H9 (cell line): ENCODE data around the gene NAMPT. TPM values are rescaled to one million over a fixed set of nuclear protein-coding genes. Genes with fewer than 3 reads are reported as not detected.

ENCODE experiments used
- DNase-seq: peaks from one replicate; pipeline ENCODE4 v3.0.0-alpha.2; 2017
- H2AFZ ChIP-seq: one replicate; pipeline ENCODE4 v1.6.1; 2013; ENCODE audit warnings: mild to moderate bottlenecking, low read length, control low read depth, moderate library complexity
- H2AK5ac ChIP-seq: 2 replicates; pipeline ENCODE4 v1.6.1; 2013; ENCODE audit warnings: low read length, control low read depth, mixed read lengths; ENCODE audit not compliant: insufficient read length
- H2BK120ac ChIP-seq: one replicate; pipeline ENCODE4 v1.6.1; 2013; ENCODE audit warnings: low read depth, mild to moderate bottlenecking, low read length, control low read depth, inconsistent platforms; ENCODE audit not compliant: poor library complexity, severe bottlenecking
- H2BK12ac ChIP-seq: 2 replicates; pipeline ENCODE4 v1.6.1; 2013; ENCODE audit warnings: low read length, control low read depth, mixed read lengths, low read depth; ENCODE audit not compliant: insufficient read length
- H2BK15ac ChIP-seq: 2 replicates; pipeline ENCODE4 v1.6.1; 2013; ENCODE audit warnings: low read depth, low read length, control low read depth
- H2BK20ac ChIP-seq: one replicate; pipeline ENCODE4 v1.6.1; 2013; ENCODE audit warnings: low read depth, mild to moderate bottlenecking, low read length, control low read depth, inconsistent platforms; ENCODE audit not compliant: poor library complexity, severe bottlenecking
- H2BK5ac ChIP-seq: 2 replicates; pipeline ENCODE4 v1.6.1; 2013; ENCODE audit warnings: low read length, control low read depth, mixed read lengths; ENCODE audit not compliant: insufficient read length
- H3K14ac ChIP-seq: 2 replicates; pipeline ENCODE4 v1.6.1; 2013; ENCODE audit warnings: low read length, control low read depth; ENCODE audit not compliant: insufficient read depth
- H3K18ac ChIP-seq: 2 replicates; pipeline ENCODE4 v1.6.1; 2013; ENCODE audit warnings: low read depth, mild to moderate bottlenecking, mixed read lengths, low read length, control low read depth; ENCODE audit not compliant: insufficient read length
- H3K23ac ChIP-seq: 2 replicates; pipeline ENCODE4 v1.6.1; 2013; ENCODE audit warnings: low read length, control low read depth, mixed read lengths, low read depth; ENCODE audit not compliant: insufficient read length
- H3K23me2 ChIP-seq: 2 replicates; pipeline ENCODE4 v1.6.1; 2013; ENCODE audit warnings: low read depth, mild to moderate bottlenecking, mixed read lengths, low read length, control low read depth; ENCODE audit not compliant: insufficient read length, poor library complexity, severe bottlenecking
- H3K27ac ChIP-seq: 2 replicates; pipeline ENCODE4 v1.5.1; 2013; ENCODE audit warnings: low read length, control low read depth, mixed read lengths, low read depth; ENCODE audit not compliant: insufficient read length
- H3K27me3 ChIP-seq: 2 replicates; pipeline ENCODE4 v1.6.1; 2013; ENCODE audit warnings: low read length, control low read depth, inconsistent platforms; ENCODE audit not compliant: insufficient read depth
- H3K4ac ChIP-seq: 2 replicates; pipeline ENCODE4 v1.6.1; 2013; ENCODE audit warnings: low read depth, mild to moderate bottlenecking, control low read depth, inconsistent platforms, low read length, moderate library complexity
- H3K4me1 ChIP-seq: 2 replicates; pipeline ENCODE4 v1.6.1; 2013; ENCODE audit warnings: low read length, control low read depth, inconsistent platforms; ENCODE audit not compliant: insufficient read depth
- H3K4me2 ChIP-seq: 2 replicates; pipeline ENCODE4 v1.6.1; 2013; ENCODE audit warnings: low read length, control low read depth, mixed read lengths; ENCODE audit not compliant: insufficient read length, insufficient read depth
- H3K56ac ChIP-seq: 2 replicates; pipeline ENCODE4 v1.6.1; 2013; ENCODE audit warnings: low read depth, mild to moderate bottlenecking, mixed read lengths, low read length, control low read depth; ENCODE audit not compliant: insufficient read length
- H3K79me1 ChIP-seq: 2 replicates; pipeline ENCODE4 v1.6.1; 2013; ENCODE audit warnings: low read depth, mild to moderate bottlenecking, moderate library complexity, low read length, control low read depth, inconsistent platforms; ENCODE audit not compliant: insufficient read depth, poor library complexity, severe bottlenecking
- H3K79me2 ChIP-seq: 2 replicates; pipeline ENCODE4 v1.6.1; 2013; ENCODE audit warnings: low read length, control low read depth, inconsistent platforms; ENCODE audit not compliant: insufficient read depth
- H3K9ac ChIP-seq: 2 replicates; pipeline ENCODE4 v1.6.1; 2013; ENCODE audit warnings: low read length, control low read depth, mixed read lengths; ENCODE audit not compliant: insufficient read length; ENCODE audit errors: extremely low read depth
- H3K9me3 ChIP-seq: one replicate; pipeline ENCODE4 v1.6.1; 2013; ENCODE audit warnings: low read depth, low read length, inconsistent platforms; ENCODE audit not compliant: control insufficient read depth
- H3T11ph ChIP-seq: one replicate; pipeline ENCODE4 v1.6.1; 2013; ENCODE audit warnings: mild to moderate bottlenecking, low read length, control low read depth, inconsistent platforms
- H4K20me1 ChIP-seq: one replicate; pipeline ENCODE4 v1.6.1; 2013; ENCODE audit not compliant: control insufficient read depth, insufficient read length, insufficient read depth
- H4K5ac ChIP-seq: 2 replicates; pipeline ENCODE4 v1.6.1; 2013; ENCODE audit warnings: low read depth, mild to moderate bottlenecking, mixed read lengths, low read length, control low read depth; ENCODE audit not compliant: insufficient read length
- H4K8ac ChIP-seq: replicated peaks from 2 replicates; pipeline ENCODE4 v1.6.1; 2013; ENCODE audit warnings: low read length, control low read depth, mixed read lengths, low read depth; ENCODE audit not compliant: insufficient read length
- H4K91ac ChIP-seq: 2 replicates; pipeline ENCODE4 v1.6.1; 2013; ENCODE audit warnings: low read depth, mild to moderate bottlenecking, moderate library complexity, mixed read lengths, low read length, control low read depth; ENCODE audit not compliant: insufficient read length
- H3K27ac Mint-ChIP-seq, 3 experiments: 2 replicates in 2 of 3; 3 replicates in 1 of 3; pipeline ENCODE4 v1.8.0; 2020 to 2021; ENCODE audit warnings: mixed read lengths in 3 of 3, mild to moderate bottlenecking in 1 of 3, moderate library complexity in 1 of 3
- H3K27me3 Mint-ChIP-seq: 2 replicates; pipeline ENCODE4 v1.8.0; 2021; ENCODE audit warnings: low read depth, mild to moderate bottlenecking, moderate library complexity, mixed read lengths
- H3K36me3 Mint-ChIP-seq, 3 experiments: 2 replicates in 2 of 3; 3 replicates in 1 of 3; pipeline ENCODE4 v1.8.0; 2020 to 2021; ENCODE audit warnings: low read depth in 3 of 3, mixed read lengths in 3 of 3; ENCODE audit not compliant: insufficient read depth in 1 of 3
- H3K4me1 Mint-ChIP-seq, 2 experiments: 2 replicates each; pipeline ENCODE4 v1.8.0; 2020; ENCODE audit warnings: mixed read lengths in 2 of 2
- H3K4me3 Mint-ChIP-seq, 2 experiments: 2 replicates in 1 of 2; 3 replicates in 1 of 2; pipeline ENCODE4 v1.8.0; 2020 to 2021; ENCODE audit warnings: mild to moderate bottlenecking in 2 of 2, mixed read lengths in 2 of 2, moderate library complexity in 1 of 2
- H3K9me3 Mint-ChIP-seq, 2 experiments: 2 replicates in 1 of 2; 3 replicates in 1 of 2; pipeline ENCODE4 v1.8.0; 2020; ENCODE audit warnings: mild to moderate bottlenecking in 2 of 2, mixed read lengths in 2 of 2, moderate library complexity in 1 of 2
- WGBS: extraction: QIAGEN DNeasy Blood & Tissue Kit; methylation state at CpG from one replicate; pipeline ENCODE4 v1.1.7; 2013; ENCODE audit warnings: missing lambda C conversion rate, low lambda C conversion rate, mixed read lengths; ENCODE audit not compliant: insufficient read length; ENCODE audit errors: extremely low coverage; 5-methylcytosine and 5-hydroxymethylcytosine counted together
- total RNA-seq: library from RNA; stranded (reverse); gene quantifications from 2 replicates; pipeline ENCODE4 v1.2.1, GENCODE V29; 2021
- TF ChIP-seq, protein P1 (sequence below): fragments of 200-600 bp; sonication (generic); conservative IDR thresholded peaks from 3 replicates; pipeline ENCODE4 v1.8.0; 2021; ENCODE audit warnings: antibody characterized with exemption, mild to moderate bottlenecking

NAMPT gene
- total RNA-seq, 1 experiment from 2014 or later = 83.5 TPM

DNA sequence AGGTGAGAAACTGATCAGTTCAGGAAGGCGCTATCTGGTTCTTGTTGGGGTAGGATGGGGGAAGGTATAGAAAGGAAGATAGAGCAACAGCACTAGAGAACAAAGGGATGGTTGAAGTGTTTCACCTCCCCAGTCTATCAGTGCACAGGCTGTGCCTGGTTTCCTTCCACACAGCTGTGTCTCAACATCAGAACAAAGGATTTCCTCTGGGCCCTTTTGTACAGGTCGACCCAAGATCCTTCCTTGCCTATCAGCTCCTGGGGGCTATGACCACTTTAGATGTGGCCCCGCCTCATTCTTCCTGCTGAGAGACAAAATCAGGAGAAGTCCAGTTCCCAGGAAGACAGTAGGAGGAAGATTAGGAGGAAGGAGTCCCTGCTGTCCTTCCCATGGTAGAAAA lies 65.6 kb downstream of the NAMPT start:
- no peak overlapping the region for H3K23ac ChIP-seq
- no peak overlapping the region for H2BK15ac ChIP-seq
- DNase-seq = no peak
- H4K8ac ChIP-seq = no peak overlapping the region
- H2AFZ ChIP-seq = no peak overlapping the region
- H2BK12ac ChIP-seq = no peak overlapping the region
- no peak overlapping the region for H4K91ac ChIP-seq
- Mint-ChIP-seq H3K4me3 (no peak overlapping the region), H3K36me3 (no peaks in the 10 kb centered on the region), H3K9me3 (no peaks in the 10 kb centered on the region), H3K27me3 (peaks cover 2% of the 10 kb centered on the region; the same call in 1 of the 2 replicates), H3K27ac (no peak overlapping the region), H3K4me1 (peaks cover 8 to 14% of the 10 kb centered on the region in 2 experiments)
- H3K79me2 ChIP-seq = no peaks in the 10 kb centered on the region
- H2BK20ac ChIP-seq = no peak overlapping the region
- no peak overlapping the region for H3K9ac ChIP-seq
- H3K9me3 ChIP-seq = no peaks in the 10 kb centered on the region
- no peaks in the 10 kb centered on the region for H3K23me2 ChIP-seq
- no peak overlapping the region for H3K4me2 ChIP-seq
- no peak overlapping the region for H2BK120ac ChIP-seq
- H3K27ac ChIP-seq = no peak overlapping the region
- no peaks in the 10 kb centered on the region for H3K27me3 ChIP-seq
- no peaks in the 10 kb centered on the region for H4K20me1 ChIP-seq
- no peaks in the 10 kb centered on the region for H3K4me1 ChIP-seq
- no peak overlapping the region for H3K56ac ChIP-seq
- H3K79me1 ChIP-seq = no peaks in the 10 kb centered on the region
- WGBS = no CpG with 5 or more reads among the region's 3 CpGs
- no peak overlapping the region for H3K18ac ChIP-seq
- no peak overlapping the region for H3T11ph ChIP-seq
- no peak overlapping the region for H2BK5ac ChIP-seq
- no peak overlapping the region for H4K5ac ChIP-seq
- no peak overlapping the region for H3K4ac ChIP-seq
- no peak overlapping the region for H2AK5ac ChIP-seq
- H3K14ac ChIP-seq = no peak overlapping the region
- TF ChIP-seq, protein P1, sequence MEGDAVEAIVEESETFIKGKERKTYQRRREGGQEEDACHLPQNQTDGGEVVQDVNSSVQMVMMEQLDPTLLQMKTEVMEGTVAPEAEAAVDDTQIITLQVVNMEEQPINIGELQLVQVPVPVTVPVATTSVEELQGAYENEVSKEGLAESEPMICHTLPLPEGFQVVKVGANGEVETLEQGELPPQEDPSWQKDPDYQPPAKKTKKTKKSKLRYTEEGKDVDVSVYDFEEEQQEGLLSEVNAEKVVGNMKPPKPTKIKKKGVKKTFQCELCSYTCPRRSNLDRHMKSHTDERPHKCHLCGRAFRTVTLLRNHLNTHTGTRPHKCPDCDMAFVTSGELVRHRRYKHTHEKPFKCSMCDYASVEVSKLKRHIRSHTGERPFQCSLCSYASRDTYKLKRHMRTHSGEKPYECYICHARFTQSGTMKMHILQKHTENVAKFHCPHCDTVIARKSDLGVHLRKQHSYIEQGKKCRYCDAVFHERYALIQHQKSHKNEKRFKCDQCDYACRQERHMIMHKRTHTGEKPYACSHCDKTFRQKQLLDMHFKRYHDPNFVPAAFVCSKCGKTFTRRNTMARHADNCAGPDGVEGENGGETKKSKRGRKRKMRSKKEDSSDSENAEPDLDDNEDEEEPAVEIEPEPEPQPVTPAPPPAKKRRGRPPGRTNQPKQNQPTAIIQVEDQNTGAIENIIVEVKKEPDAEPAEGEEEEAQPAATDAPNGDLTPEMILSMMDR = no peak
